Fibroblast of gingiva (primary cell): Measurements from ENCODE around the gene IGHMBP2.

ENCODE experiments used
- DNase-seq: peaks from one replicate; pipeline ENCODE4 v3.0.0-alpha.2; 2011; ENCODE audit warnings: low read depth

The IGHMBP2 gene

DNA sequence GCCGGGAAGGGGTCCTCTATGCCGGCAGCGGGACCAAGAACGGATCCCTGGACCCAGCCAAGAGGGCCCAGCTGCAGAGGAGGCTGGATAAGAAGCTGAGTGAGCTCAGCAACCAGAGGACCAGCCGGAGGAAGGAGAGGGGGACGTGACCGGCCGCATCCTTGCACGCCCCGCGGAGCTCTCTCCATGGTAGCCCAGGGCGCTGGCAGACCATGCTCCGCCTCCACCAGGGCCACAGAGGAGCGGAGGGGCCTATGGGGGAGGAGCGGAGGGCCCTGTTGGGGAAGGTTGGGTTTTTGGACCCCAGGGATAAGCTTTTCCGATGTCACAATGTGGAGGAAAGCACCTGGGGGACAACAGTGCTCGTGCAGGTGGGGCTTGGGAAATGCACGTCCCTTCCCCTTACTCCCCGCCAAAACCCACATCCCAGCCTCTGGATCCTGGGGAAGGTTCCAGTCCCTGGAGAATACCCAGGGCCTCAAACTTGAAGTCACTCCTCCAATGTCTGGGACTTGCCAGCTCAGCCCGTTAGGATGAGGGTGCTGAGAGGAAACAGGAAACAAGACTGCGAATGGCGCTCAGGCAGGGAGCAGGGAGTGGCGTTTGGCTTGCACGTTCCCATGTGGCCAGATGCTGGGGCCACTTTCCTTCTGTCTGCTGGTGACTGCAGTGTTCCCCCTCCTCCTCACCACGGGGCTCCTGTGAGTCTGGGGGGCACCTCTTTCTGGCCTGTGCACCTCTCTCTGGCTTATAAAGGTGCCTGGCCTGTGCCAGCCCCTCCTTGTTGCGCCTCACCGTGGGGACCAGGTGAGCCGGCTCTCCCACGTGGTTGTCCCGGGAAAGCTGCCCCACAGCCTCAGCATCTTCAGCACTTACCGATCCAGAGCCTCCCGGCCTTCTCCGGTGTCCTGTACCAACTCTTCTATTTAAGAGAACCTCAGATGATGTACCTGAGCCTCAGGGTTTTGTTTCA lies 36.2 kb downstream of the IGHMBP2 start:
- no peak for DNase-seq

DNA sequence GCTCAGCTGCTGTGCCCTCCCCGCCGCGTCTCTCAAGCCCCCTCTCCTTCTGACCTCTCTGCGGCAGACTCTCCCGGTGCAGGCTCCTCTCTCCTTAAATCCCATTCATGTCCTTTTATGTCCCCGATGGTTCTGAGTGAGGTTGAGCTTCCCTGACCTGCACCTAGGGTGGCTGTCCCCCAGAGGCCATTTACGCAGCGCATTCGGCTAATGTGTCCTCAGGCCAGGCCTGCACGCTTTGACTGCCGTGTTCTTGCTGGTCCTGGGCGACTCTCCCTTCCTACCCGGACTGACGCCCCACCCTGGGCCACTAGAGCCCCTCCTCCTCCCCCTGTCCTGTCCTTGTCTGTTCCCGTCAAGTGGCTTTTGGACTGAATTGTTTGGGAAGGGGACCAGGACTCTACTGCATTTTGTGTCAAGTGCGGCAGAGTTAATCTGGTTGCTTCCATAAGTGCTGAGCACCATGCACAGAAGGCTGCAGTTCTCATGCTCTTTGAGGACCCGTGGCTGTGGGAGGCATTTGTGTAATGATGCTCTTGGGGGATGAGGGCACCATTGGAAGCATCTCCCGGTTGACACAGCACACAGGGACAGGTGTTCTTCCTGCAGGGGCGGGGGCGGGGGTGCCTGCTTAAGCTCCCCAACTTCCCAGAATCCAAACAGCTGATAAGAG lies 37.1 kb downstream of the IGHMBP2 start:
- no peak for DNase-seq

DNA sequence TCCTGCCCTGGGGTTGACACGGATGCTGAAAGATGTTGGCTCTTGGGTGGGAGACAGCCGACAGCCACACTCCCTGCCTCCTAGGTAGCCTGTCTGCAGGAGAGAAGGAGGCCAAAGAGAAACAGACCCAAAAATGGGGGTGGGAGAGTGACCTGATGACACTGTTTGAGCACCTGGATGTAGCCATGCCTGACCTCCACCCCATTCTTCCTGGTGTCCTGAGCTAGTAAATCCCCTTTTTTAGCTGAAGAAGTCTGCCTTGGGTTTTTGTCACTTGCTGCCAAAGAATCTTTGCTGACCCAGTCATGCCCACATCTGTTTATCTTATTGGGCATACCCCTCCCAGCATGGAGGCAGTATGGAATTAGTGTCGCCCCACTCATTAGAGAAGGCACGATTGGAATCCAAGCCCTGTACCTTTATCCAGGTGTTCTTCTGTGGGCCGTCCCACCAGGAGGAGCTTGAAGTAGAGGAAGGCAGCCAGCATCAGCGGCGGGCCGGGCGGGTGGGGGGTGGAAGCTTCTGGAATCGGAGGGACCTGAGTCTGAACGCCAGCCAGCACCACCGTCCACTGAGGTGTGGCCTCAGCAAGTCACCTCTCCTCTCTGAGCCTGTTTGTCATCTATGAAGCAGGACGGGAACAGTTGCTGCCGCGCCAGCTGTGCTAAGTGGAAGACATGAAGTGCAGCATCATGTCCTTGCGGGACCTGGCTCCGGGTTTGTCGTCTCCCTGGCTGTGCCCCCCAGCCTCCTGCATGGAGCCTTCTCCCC lies 37.8 kb downstream of the IGHMBP2 start:
- DNase-seq, result no peak

- peak; percentile 70 for DNase-seq
These were observed 38.5 kb downstream of the IGHMBP2 start for GRCh38 chr11:68942095-68942620.

DNA sequence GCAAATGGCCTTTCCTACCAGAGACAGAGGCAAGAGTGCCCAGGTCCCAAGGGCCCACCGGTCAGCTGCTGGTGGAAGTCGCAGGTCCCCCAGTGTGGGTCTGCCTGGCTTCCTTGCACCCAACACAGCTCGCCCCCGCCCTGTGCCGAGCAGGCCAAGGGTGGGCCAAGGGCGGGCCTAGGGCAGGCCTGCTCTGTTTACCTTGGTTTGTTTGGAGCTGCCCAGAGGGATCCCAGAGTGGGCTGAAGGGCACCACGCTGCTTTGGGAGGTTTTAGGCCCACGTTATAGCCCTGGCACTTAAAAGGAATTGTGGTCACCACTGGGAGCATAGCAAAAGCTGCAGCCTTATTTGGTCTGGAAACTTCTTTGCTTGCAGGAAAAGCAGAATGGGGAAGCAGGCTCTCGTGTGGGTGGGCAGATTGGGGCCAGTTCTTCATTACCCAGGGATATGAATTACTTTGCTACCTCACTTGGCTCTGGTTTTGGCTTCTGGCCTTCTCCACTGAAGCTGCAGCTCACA lies 39.1 kb downstream of the IGHMBP2 start:
- peak; percentile 75 for DNase-seq

- DNase-seq, result peak; percentile 83
These were observed 42.9 kb downstream of the IGHMBP2 start for GRCh38 chr11:68946416-68947090.

GRCh38 chr11:68947151-68947550 lies 43.5 kb downstream of the IGHMBP2 start:
- no peak for DNase-seq

GRCh38 chr11:68948496-68948895 lies 44.8 kb downstream of the IGHMBP2 start:
- peak; percentile 26 for DNase-seq

DNA sequence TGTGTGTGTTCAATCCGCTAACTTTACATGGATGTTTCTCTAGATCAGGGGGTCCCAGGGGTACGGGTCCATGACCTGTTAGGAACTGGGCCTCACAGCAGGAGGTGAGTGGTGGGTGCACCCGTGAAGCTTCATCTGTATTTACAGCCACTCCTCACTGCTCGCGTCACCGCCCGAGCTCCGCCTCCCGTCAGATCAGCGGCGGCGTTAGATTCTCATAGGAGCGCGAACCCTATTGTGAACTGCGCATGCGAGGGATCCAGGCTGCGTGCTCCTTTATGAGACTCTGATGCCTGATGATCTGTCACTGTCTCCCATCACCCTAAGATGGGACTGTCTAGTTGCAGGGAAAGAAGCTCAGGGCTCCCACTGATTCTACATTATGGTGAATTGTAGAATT lies 45.2 kb downstream of the IGHMBP2 start:
- no peak for DNase-seq

DNA sequence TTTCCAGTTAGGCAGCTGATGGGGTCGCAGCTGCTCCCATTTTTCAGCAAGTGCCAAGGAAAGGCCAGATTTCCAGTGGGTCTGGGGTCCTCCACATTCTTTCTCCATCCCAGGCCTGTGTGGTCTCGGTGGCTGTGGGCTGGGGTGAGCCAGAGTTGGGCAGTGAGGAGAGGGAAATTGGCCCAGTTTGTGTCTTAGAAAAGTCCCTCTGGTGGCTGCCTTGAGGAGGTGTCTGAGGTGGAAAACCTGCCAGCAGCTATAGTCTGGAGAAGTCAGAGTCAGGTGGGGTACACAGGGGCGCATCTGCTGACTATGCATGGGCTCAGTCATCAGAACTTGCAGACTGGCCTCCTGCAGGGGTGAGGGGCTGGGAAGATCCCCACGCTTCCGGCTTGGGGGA lies 46.6 kb downstream of the IGHMBP2 start:
- DNase-seq, result no peak

DNA sequence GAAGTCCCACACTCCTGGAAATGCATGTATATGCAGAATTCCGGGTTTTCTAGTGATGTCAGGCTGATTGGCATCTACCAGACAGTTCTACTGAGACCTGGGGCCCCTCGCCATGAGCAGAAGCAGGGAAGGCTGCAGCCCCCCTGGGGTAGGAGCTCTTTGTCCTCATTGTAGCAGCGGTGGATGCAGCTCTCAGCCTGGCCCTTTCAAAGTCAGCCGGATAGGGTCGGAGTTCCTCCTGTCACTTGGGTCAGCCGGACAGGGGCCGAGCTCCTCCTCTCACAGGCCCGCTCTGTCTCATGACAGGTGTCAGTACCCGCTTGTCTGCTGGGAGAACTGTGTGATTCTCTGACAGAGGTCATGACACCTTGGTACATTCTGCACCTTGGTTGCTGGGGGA lies 47.1 kb downstream of the IGHMBP2 start:
- no peak for DNase-seq

GRCh38 chr11:68954836-68955606 lies 51.3 kb downstream of the IGHMBP2 start:
- no peak for DNase-seq

GRCh38 chr11:68955607-68955958 lies 51.9 kb downstream of the IGHMBP2 start:
- DNase-seq, result no peak

DNA sequence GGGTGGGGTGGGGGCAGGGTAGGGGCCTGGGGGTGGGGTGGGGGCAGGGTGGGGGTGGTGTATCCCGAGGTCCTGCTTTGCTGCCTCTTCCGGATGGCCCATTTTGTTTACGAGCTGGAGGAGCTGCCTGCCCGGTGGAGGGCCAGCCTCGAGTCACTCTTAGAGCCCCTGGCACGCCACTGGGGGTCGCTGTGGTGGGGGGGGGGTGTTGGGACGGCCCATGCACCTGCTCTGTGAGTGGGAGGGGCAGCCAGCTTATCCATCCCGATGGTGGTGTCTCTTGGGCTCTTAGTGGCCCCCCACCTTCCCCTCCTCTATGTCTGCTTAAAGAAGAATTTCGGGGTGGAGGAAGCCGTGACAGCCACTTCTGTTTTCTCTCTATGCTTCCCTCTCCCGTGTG lies 52.5 kb downstream of the IGHMBP2 start:
- DNase-seq, result no peak

- no peak for DNase-seq
These were observed 53.0 kb downstream of the IGHMBP2 start for GRCh38 chr11:68956547-68957254.

DNA sequence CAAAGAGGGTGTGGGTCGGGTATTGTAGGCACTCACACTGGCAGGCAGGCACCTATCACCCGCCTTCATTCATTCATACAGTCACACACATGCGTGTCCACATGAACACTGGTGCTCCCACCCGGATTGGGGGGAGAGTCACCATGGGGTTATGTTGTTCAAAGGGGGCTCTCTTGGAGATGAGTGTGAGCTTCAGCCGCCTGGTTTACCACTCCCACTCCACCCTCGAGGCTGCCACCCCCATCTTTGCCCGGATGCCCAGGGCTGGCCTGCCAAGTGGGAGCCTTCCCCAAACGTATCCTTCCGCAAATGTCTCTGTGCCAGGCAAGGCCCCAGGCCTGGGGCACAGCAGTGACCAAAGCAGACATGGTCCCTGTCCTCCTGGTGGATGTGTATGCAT lies 54.5 kb downstream of the IGHMBP2 start:
- no peak for DNase-seq

DNA sequence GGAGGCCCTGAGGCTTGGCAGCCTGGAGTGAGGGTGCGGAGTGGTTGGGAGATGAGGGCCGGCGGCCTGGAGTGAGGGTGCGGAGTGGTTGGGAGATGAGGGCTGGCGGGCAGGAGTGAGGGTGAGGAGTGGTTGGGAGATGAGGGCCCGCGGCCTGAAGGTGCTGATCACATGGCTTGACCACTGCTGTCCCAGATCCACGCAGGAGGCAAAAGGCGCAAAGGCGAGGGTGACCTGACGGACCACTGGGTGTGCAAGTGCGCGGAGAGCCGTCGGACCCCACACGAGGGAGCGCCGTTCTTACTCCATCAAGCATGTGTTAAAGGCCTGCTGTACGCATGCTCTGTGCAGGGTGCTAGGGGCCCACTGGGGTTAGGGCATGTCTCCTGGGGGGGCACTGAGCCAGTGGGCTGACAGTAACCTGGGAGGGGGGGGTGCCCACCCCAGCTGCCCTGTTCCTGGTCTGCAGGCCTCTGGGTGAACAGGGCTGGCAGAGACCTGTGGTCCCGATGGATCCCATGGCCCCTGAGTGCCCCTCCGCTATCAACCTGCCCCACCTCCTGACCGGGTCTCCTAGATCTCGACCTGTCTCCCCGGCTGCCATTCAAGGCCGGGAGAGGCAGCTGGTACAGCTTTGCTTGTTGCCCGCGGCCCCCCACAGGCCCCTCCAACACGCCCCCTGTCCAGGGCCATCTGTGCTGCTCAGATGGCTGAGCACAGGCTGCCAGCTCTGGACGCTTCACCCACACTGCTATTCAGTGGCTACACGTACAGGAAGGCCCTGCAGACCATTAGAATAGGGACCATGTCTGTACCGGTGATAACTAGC lies 56.0 kb downstream of the IGHMBP2 start:
- no peak for DNase-seq

- DNase-seq, result no peak
These were observed 56.8 kb downstream of the IGHMBP2 start for GRCh38 chr11:68960294-68961071.
